GM20000 (cell line): Measurements from ENCODE around the gene HAVCR1.

ENCODE experiments used
- DNase-seq: peaks from one replicate; pipeline ENCODE4 v3.0.0; 2012; ENCODE audit warnings: low spot score
- CTCF ChIP-seq: IDR thresholded peaks from 2 replicates; pipeline ENCODE4 v1.5.1; 2012; ENCODE audit warnings: mild to moderate bottlenecking, control low read depth; ENCODE audit errors: extremely low read depth, missing control alignments

The HAVCR1 gene

GRCh38 chr5:157030692-157031091, 28.2 kb downstream of the HAVCR1 start:
- TF ChIP-seq CTCF: no peak
- DNase-seq: no peak

GRCh38 chr5:157029457-157029856, 29.5 kb downstream of the HAVCR1 start:
- TF ChIP-seq CTCF: no peak
- no peak for DNase-seq

- peak; percentile 37 for DNase-seq
Measured at GRCh38 chr5:157027663-157028062, 31.3 kb downstream of the HAVCR1 start.

- no peak for DNase-seq
- peak; percentile 67 for TF ChIP-seq CTCF
Measured at GRCh38 chr5:157026789-157027424, 32.0 kb downstream of the HAVCR1 start.

- TF ChIP-seq CTCF: no peak
- DNase-seq: peak; percentile 36
Measured at GRCh38 chr5:157025093-157025698, 33.7 kb downstream of the HAVCR1 start.

- no peak for TF ChIP-seq CTCF
- DNase-seq: no peak
Measured at GRCh38 chr5:157024208-157024959, 34.5 kb downstream of the HAVCR1 start.

GRCh38 chr5:157022024-157022423, 36.9 kb downstream of the HAVCR1 start:
- no peak for DNase-seq
- no peak for TF ChIP-seq CTCF
